Measurements from ENCODE around the gene SIL1. TPM values are rescaled to one million over a fixed set of nuclear protein-coding genes. Genes with fewer than 3 reads are reported as not detected.

Gene SIL1
- total and polyA plus RNA-seq, 9 of the 15 experiments (the other 6 are each of a cell fraction or from before 2014, with no cell fraction given) = 1.3 to 30.5 (median 18.1) TPM

GRCh38 chr5:139019211-139019610 lies 179.0 kb downstream of the SIL1 start (continued):
- TF ChIP-seq, protein P1, sequence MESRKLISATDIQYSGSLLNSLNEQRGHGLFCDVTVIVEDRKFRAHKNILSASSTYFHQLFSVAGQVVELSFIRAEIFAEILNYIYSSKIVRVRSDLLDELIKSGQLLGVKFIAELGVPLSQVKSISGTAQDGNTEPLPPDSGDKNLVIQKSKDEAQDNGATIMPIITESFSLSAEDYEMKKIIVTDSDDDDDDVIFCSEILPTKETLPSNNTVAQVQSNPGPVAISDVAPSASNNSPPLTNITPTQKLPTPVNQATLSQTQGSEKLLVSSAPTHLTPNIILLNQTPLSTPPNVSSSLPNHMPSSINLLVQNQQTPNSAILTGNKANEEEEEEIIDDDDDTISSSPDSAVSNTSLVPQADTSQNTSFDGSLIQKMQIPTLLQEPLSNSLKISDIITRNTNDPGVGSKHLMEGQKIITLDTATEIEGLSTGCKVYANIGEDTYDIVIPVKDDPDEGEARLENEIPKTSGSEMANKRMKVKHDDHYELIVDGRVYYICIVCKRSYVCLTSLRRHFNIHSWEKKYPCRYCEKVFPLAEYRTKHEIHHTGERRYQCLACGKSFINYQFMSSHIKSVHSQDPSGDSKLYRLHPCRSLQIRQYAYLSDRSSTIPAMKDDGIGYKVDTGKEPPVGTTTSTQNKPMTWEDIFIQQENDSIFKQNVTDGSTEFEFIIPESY (CRISPR knock-in tag; IDR thresholded peaks at IDR 0.05) = no peak

DNA sequence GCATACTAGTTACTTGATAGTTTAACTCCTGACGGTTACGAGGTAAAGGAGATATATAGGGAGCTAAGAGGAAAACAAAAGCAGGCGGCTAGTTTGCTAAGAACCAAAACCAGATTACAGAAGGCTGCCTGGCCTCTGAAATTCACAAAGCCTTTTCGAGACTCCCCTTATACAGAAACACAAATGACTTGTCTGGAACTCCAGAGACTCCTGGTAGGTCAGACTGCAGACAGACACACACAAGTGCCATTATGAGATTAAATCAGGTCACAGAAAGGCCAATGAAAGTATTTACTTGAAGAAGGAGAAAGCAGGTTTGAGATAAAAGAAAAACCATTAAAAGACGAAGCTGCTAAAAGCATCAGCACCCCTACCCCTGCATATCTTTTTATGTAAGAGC lies 180.5 kb downstream of the SIL1 start:
- ATAC-seq (peak; percentile 51; the same call in 2 of the 3 replicates), FAIRE-seq (no peak), DNase-seq (ENCODE audit: extremely low read depth in 1 of 4, low spot score in 3 of 4) (peak in 2 of 4 experiments; percentile 2 to 9)
- Histone ChIP-seq H2AFZ (ENCODE audit: low read depth, low read length) (no peak overlapping the region), H3K4me3 (no peak overlapping the region), H3K27me3 (ENCODE audit: control insufficient read depth in 2 of 2, insufficient read depth in 2 of 2, low read length in 2 of 2) (no peaks in the 10 kb centered on the region), H3K9me1 (ENCODE audit: control insufficient read depth, insufficient read depth, low read length) (no peaks in the 10 kb centered on the region), H3K4me1 (replicated peaks in 1 of 2; ENCODE audit: control insufficient read depth in 2 of 2, insufficient read depth in 2 of 2, low read length in 2 of 2) (no peaks in the 10 kb centered on the region), H3K4me2 (ENCODE audit: insufficient read depth, low read length) (no peak overlapping the region), H3K79me2 (ENCODE audit: control insufficient read depth, insufficient read depth, low read length) (no peaks in the 10 kb centered on the region), H3K9me3 (replicated peaks; ENCODE audit: control insufficient read depth, insufficient read depth, low read depth, low read length) (no peaks in the 10 kb centered on the region), H3K27ac (ENCODE audit: extremely low read depth, low read depth, low read length) (no peak overlapping the region), H3K9ac (ENCODE audit: insufficient read depth in 1 of 2, low read depth in 2 of 2, low read length in 2 of 2) (no peak overlapping the region), H3K36me3 (ENCODE audit: control insufficient read depth, insufficient read depth, low read length) (no peaks in the 10 kb centered on the region; the same call in 2 of the 3 replicates), H4K20me1 (replicated peaks; ENCODE audit: control insufficient read depth, insufficient read depth, low read length) (no peaks in the 10 kb centered on the region)
- ChIA-PET CTCF (ENCODE audit: low intra/inter-chr PET ratio) (no interaction called here), POLR2A (no interaction called here)
- no TSS peak for BruUV-seq (replicated peaks)
- intact Hi-C loops (cut with micrococcal nuclease) = no loop called here
- WGBS (ENCODE audit: insufficient coverage, low coverage, missing lambda C conversion rate) = 47% methylated on average over 5 of the region's 5 CpGs
- no peak for TF ChIP-seq NFE2 (IDR thresholded peaks at IDR 0.05; ENCODE audit: low read depth)
- TF ChIP-seq HMBOX1 (IDR thresholded peaks at IDR 0.05) = peak; percentile 28; the same call in 1 of the 2 replicates
- TF ChIP-seq CBFA2T3 (IDR thresholded peaks at IDR 0.05) = peak; percentile 19; the same call in 1 of the 2 replicates
- in situ Hi-C loops (cut with MboI) = no loop called here
